WERI-Rb-1 (cell line): Measurements from ENCODE around the gene FAM98B.

ENCODE experiments used
- DNase-seq: peaks from one replicate; pipeline ENCODE4 v3.0.0-alpha.2; 2020
- H3K27ac ChIP-seq: fragments of 250-450 bp; sonication (Bioruptor Pico); 2 replicates; pipeline ENCODE4 v1.5.1; 2020; ENCODE audit warnings: mild to moderate bottlenecking, moderate library complexity
- H3K27me3 ChIP-seq: fragments of 250-450 bp; sonication (Bioruptor Pico); 2 replicates; pipeline ENCODE4 v1.5.1; 2021; ENCODE audit warnings: mild to moderate bottlenecking, low read depth, moderate library complexity; ENCODE audit not compliant: insufficient read depth, severe bottlenecking
- H3K36me3 ChIP-seq: fragments of 250-450 bp; sonication (Bioruptor Pico); 2 replicates; pipeline ENCODE4 v1.5.1; 2020; ENCODE audit warnings: mild to moderate bottlenecking, moderate library complexity
- H3K4me3 ChIP-seq: 2 replicates; pipeline ENCODE4 v1.5.1; 2011; ENCODE audit warnings: low read depth, mild to moderate bottlenecking, control low read depth, low read length
- H3K9me3 ChIP-seq: fragments of 250-450 bp; sonication (Bioruptor Pico); 2 replicates; pipeline ENCODE4 v1.5.1; 2021; ENCODE audit warnings: mild to moderate bottlenecking, moderate library complexity; ENCODE audit not compliant: severe bottlenecking
- TF ChIP-seq, protein P1 (sequence below): IDR thresholded peaks from 2 replicates; pipeline ENCODE4 v1.5.1; 2011; ENCODE audit warnings: low read depth, mild to moderate bottlenecking, control low read depth, inconsistent platforms, low read length

FAM98B gene

DNA sequence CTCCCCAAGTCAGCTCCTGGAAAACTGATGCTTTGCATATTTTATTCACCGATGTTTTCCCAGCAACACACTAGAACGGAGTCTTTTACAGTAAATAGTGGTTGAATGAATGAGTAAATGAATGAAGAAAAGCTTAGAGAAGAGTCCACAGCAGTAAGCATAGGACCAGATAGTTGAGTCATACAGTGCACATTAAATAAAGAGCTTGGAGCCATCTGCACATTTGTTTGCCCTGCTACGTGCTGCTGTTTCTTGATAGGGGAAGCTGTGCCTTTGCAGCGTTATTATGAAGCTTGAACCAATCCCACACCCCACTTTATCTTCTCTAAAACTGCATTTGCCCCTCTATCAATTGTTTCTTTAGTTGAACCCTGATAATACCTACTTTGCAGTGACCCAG, 1.2 kb downstream of the FAM98B start:
- peaks cover 3% of the 10 kb centered on the region; the same call in 1 of the 2 replicates for H3K36me3 ChIP-seq
- no peak overlapping the region for H3K27ac ChIP-seq
- H3K27me3 ChIP-seq: no peaks in the 10 kb centered on the region
- DNase-seq: no peak
- no peaks in the 10 kb centered on the region for H3K9me3 ChIP-seq
- TF ChIP-seq, protein P1, sequence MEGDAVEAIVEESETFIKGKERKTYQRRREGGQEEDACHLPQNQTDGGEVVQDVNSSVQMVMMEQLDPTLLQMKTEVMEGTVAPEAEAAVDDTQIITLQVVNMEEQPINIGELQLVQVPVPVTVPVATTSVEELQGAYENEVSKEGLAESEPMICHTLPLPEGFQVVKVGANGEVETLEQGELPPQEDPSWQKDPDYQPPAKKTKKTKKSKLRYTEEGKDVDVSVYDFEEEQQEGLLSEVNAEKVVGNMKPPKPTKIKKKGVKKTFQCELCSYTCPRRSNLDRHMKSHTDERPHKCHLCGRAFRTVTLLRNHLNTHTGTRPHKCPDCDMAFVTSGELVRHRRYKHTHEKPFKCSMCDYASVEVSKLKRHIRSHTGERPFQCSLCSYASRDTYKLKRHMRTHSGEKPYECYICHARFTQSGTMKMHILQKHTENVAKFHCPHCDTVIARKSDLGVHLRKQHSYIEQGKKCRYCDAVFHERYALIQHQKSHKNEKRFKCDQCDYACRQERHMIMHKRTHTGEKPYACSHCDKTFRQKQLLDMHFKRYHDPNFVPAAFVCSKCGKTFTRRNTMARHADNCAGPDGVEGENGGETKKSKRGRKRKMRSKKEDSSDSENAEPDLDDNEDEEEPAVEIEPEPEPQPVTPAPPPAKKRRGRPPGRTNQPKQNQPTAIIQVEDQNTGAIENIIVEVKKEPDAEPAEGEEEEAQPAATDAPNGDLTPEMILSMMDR: no peak
- H3K4me3 ChIP-seq: peak overlapping the region; percentile 87

DNA sequence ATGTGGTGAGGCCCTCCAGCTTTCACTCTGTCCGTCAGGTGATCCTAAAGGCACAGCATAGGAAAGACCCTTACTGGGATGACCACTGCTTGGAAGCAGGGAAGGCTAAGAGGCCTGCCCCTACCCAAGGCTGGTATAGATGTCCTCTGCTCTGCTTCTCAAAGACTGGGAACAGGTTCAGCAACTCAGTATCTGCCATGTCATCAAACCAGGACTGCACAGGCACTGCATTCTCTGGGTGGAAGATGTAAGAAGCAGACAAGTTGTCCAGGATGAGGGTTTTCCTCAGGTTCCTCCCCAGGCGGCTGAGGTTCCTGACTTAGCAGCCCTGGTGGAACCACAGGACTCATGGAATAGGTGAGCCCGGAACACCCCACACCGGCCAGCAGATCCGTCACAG, 4.7 kb downstream of the FAM98B start:
- H3K4me3 ChIP-seq: no peak overlapping the region
- TF ChIP-seq, protein P1: no peak
- H3K27ac ChIP-seq: no peak overlapping the region
- H3K9me3 ChIP-seq: no peaks in the 10 kb centered on the region
- DNase-seq: no peak
- H3K36me3 ChIP-seq: peaks cover 3% of the 10 kb centered on the region; the same call in 1 of the 2 replicates
- no peaks in the 10 kb centered on the region for H3K27me3 ChIP-seq

DNA sequence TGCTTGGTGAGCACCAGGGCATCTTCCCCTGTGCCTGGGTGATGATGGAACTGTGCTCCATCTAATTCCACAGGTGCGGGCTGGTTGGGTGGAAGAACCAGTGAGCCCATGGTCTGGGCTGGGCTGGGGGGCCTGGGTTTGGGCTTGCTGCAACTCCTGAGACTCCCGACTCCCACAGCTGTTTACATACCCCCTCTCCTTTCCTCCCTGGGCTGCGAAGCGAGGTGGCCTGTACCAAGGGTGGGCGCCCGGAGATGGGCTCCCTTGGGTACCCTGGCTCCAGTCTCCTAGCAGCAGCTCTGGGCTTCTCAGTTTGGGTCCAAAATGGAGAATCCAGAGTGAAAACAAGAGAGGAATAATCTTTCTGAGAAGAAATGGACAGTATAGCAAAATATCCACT, 5.6 kb downstream of the FAM98B start:
- Histone ChIP-seq H3K4me3 (no peak overlapping the region), H3K9me3 (no peaks in the 10 kb centered on the region), H3K27ac (no peak overlapping the region), H3K27me3 (no peaks in the 10 kb centered on the region), H3K36me3 (peaks cover 3% of the 10 kb centered on the region; the same call in 1 of the 2 replicates)
- TF ChIP-seq, protein P1: no peak
- no peak for DNase-seq

DNA sequence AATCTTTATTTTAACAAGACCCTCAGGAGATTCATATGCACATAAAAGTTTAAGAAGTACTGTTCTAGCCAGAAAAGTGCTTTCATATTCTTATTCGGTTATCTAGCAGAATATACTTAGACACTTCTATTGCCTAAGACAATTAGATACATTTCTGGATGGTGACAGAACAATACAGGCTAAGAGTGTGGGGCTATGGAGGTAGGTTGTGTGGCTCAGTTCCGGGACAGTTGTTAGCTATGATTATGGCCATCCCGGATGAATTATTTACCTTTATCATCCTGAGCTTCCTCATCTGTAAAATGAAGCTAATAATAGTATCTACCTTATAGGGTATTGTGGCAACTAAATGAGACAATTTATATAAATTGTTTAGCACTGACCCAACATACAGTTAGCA, 6.6 kb downstream of the FAM98B start:
- TF ChIP-seq, protein P1: no peak
- Histone ChIP-seq H3K27me3 (no peaks in the 10 kb centered on the region), H3K9me3 (no peaks in the 10 kb centered on the region), H3K4me3 (no peak overlapping the region), H3K36me3 (peaks cover 3% of the 10 kb centered on the region; the same call in 1 of the 2 replicates), H3K27ac (no peak overlapping the region)
- DNase-seq: no peak

DNA sequence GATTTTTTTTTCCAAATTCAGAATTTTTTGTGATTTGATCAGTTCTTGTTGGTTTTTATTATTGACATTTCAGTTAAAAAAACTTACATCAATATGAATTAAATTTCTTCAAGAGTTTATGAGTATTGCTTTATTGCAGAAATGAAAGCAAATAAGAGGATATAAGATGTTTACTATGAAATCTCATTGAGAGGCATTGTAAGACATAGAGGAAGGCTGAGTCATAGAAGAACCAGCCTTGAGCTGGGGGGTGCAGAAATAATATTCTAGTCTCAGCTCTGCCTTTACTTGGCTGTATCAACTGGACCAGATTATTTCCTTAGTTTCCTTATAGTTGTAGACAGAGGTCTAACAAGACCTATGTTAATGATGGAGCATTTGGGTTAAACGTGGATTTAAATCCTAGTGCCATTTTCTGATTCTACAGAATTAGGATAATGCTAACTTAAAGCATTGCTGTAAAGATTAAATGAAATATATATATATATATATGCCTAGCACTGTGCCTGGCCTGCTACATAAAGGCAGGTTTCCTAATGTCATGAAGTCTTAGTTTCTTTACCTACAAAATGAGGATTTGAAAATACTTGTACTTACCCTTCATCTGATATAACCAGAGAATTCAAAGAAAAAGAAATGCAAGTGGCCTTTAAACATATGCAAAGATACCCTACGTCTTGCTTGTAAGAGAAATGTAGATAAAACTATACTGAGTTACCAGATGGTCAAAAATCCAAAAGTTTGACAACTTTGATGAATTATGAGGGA, 7.3 kb downstream of the FAM98B start:
- H3K27ac ChIP-seq: no peak overlapping the region
- TF ChIP-seq, protein P1: no peak
- no peaks in the 10 kb centered on the region for H3K9me3 ChIP-seq
- H3K4me3 ChIP-seq: no peak overlapping the region
- H3K36me3 ChIP-seq: peaks cover 3% of the 10 kb centered on the region; the same call in 1 of the 2 replicates
- no peaks in the 10 kb centered on the region for H3K27me3 ChIP-seq
- DNase-seq: no peak

DNA sequence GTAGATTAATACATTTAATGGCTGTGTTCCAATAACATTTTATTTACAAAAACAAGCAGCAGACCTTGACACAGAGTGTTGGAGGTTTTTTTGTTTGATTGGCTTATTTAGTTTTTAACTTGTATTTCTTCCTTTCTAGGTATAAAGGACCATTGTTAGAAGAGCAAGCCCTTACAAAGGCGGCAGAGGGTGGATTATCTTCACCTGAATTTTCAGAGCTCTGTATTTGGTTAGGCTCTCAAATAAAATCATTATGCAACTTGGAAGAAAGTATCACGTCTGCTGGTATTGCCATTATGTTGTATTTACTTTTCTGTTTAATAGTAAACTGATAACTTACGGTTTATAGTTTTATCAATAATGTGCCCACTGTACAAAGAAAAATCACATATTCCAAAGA, 10.0 kb downstream of the FAM98B start:
- TF ChIP-seq, protein P1: no peak
- H3K9me3 ChIP-seq: no peaks in the 10 kb centered on the region

More for the DNA sequence above, 10.0 kb downstream of the FAM98B start:
- DNase-seq: no peak
- Histone ChIP-seq H3K4me3 (no peak overlapping the region), H3K36me3 (peaks cover 5% of the 10 kb centered on the region), H3K27ac (no peak overlapping the region), H3K27me3 (no peaks in the 10 kb centered on the region)
